H9 (cell line): Measurements from ENCODE around the gene SLC1A6. TPM values are rescaled to one million over a fixed set of nuclear protein-coding genes. Genes with fewer than 3 reads are reported as not detected.

Source experiments
- DNase-seq: peaks from one replicate; pipeline ENCODE4 v3.0.0-alpha.2; 2017
- H2AFZ ChIP-seq: one replicate; pipeline ENCODE4 v1.6.1; 2013; ENCODE audit warnings: mild to moderate bottlenecking, low read length, control low read depth, moderate library complexity
- H2AK5ac ChIP-seq: 2 replicates; pipeline ENCODE4 v1.6.1; 2013; ENCODE audit warnings: low read length, control low read depth, mixed read lengths; ENCODE audit not compliant: insufficient read length
- H2BK120ac ChIP-seq: one replicate; pipeline ENCODE4 v1.6.1; 2013; ENCODE audit warnings: low read depth, mild to moderate bottlenecking, low read length, control low read depth, inconsistent platforms; ENCODE audit not compliant: poor library complexity, severe bottlenecking
- H2BK12ac ChIP-seq: 2 replicates; pipeline ENCODE4 v1.6.1; 2013; ENCODE audit warnings: low read length, control low read depth, mixed read lengths, low read depth; ENCODE audit not compliant: insufficient read length
- H2BK15ac ChIP-seq: 2 replicates; pipeline ENCODE4 v1.6.1; 2013; ENCODE audit warnings: low read depth, low read length, control low read depth
- H2BK20ac ChIP-seq: one replicate; pipeline ENCODE4 v1.6.1; 2013; ENCODE audit warnings: low read depth, mild to moderate bottlenecking, low read length, control low read depth, inconsistent platforms; ENCODE audit not compliant: poor library complexity, severe bottlenecking
- H2BK5ac ChIP-seq: 2 replicates; pipeline ENCODE4 v1.6.1; 2013; ENCODE audit warnings: low read length, control low read depth, mixed read lengths; ENCODE audit not compliant: insufficient read length
- H3K14ac ChIP-seq: 2 replicates; pipeline ENCODE4 v1.6.1; 2013; ENCODE audit warnings: low read length, control low read depth; ENCODE audit not compliant: insufficient read depth
- H3K18ac ChIP-seq: 2 replicates; pipeline ENCODE4 v1.6.1; 2013; ENCODE audit warnings: low read depth, mild to moderate bottlenecking, mixed read lengths, low read length, control low read depth; ENCODE audit not compliant: insufficient read length
- H3K23ac ChIP-seq: 2 replicates; pipeline ENCODE4 v1.6.1; 2013; ENCODE audit warnings: low read length, control low read depth, mixed read lengths, low read depth; ENCODE audit not compliant: insufficient read length
- H3K23me2 ChIP-seq: 2 replicates; pipeline ENCODE4 v1.6.1; 2013; ENCODE audit warnings: low read depth, mild to moderate bottlenecking, mixed read lengths, low read length, control low read depth; ENCODE audit not compliant: insufficient read length, poor library complexity, severe bottlenecking
- H3K27ac ChIP-seq: 2 replicates; pipeline ENCODE4 v1.5.1; 2013; ENCODE audit warnings: low read length, control low read depth, mixed read lengths, low read depth; ENCODE audit not compliant: insufficient read length
- H3K27me3 ChIP-seq: 2 replicates; pipeline ENCODE4 v1.6.1; 2013; ENCODE audit warnings: low read length, control low read depth, inconsistent platforms; ENCODE audit not compliant: insufficient read depth
- H3K4ac ChIP-seq: 2 replicates; pipeline ENCODE4 v1.6.1; 2013; ENCODE audit warnings: low read depth, mild to moderate bottlenecking, control low read depth, inconsistent platforms, low read length, moderate library complexity
- H3K4me1 ChIP-seq: 2 replicates; pipeline ENCODE4 v1.6.1; 2013; ENCODE audit warnings: low read length, control low read depth, inconsistent platforms; ENCODE audit not compliant: insufficient read depth
- H3K4me2 ChIP-seq: 2 replicates; pipeline ENCODE4 v1.6.1; 2013; ENCODE audit warnings: low read length, control low read depth, mixed read lengths; ENCODE audit not compliant: insufficient read length, insufficient read depth
- H3K56ac ChIP-seq: 2 replicates; pipeline ENCODE4 v1.6.1; 2013; ENCODE audit warnings: low read depth, mild to moderate bottlenecking, mixed read lengths, low read length, control low read depth; ENCODE audit not compliant: insufficient read length
- H3K79me1 ChIP-seq: 2 replicates; pipeline ENCODE4 v1.6.1; 2013; ENCODE audit warnings: low read depth, mild to moderate bottlenecking, moderate library complexity, low read length, control low read depth, inconsistent platforms; ENCODE audit not compliant: insufficient read depth, poor library complexity, severe bottlenecking
- H3K79me2 ChIP-seq: 2 replicates; pipeline ENCODE4 v1.6.1; 2013; ENCODE audit warnings: low read length, control low read depth, inconsistent platforms; ENCODE audit not compliant: insufficient read depth
- H3K9ac ChIP-seq: 2 replicates; pipeline ENCODE4 v1.6.1; 2013; ENCODE audit warnings: low read length, control low read depth, mixed read lengths; ENCODE audit not compliant: insufficient read length; ENCODE audit errors: extremely low read depth
- H3K9me3 ChIP-seq: one replicate; pipeline ENCODE4 v1.6.1; 2013; ENCODE audit warnings: low read depth, low read length, inconsistent platforms; ENCODE audit not compliant: control insufficient read depth
- H3T11ph ChIP-seq: one replicate; pipeline ENCODE4 v1.6.1; 2013; ENCODE audit warnings: mild to moderate bottlenecking, low read length, control low read depth, inconsistent platforms
- H4K20me1 ChIP-seq: one replicate; pipeline ENCODE4 v1.6.1; 2013; ENCODE audit not compliant: control insufficient read depth, insufficient read length, insufficient read depth
- H4K5ac ChIP-seq: 2 replicates; pipeline ENCODE4 v1.6.1; 2013; ENCODE audit warnings: low read depth, mild to moderate bottlenecking, mixed read lengths, low read length, control low read depth; ENCODE audit not compliant: insufficient read length
- H4K8ac ChIP-seq: replicated peaks from 2 replicates; pipeline ENCODE4 v1.6.1; 2013; ENCODE audit warnings: low read length, control low read depth, mixed read lengths, low read depth; ENCODE audit not compliant: insufficient read length
- H4K91ac ChIP-seq: 2 replicates; pipeline ENCODE4 v1.6.1; 2013; ENCODE audit warnings: low read depth, mild to moderate bottlenecking, moderate library complexity, mixed read lengths, low read length, control low read depth; ENCODE audit not compliant: insufficient read length
- H3K27ac Mint-ChIP-seq, 3 experiments: 2 replicates in 2 of 3; 3 replicates in 1 of 3; pipeline ENCODE4 v1.8.0; 2020 to 2021; ENCODE audit warnings: mixed read lengths in 3 of 3, mild to moderate bottlenecking in 1 of 3, moderate library complexity in 1 of 3
- H3K27me3 Mint-ChIP-seq: 2 replicates; pipeline ENCODE4 v1.8.0; 2021; ENCODE audit warnings: low read depth, mild to moderate bottlenecking, moderate library complexity, mixed read lengths
- H3K36me3 Mint-ChIP-seq, 3 experiments: 2 replicates in 2 of 3; 3 replicates in 1 of 3; pipeline ENCODE4 v1.8.0; 2020 to 2021; ENCODE audit warnings: low read depth in 3 of 3, mixed read lengths in 3 of 3; ENCODE audit not compliant: insufficient read depth in 1 of 3
- H3K4me1 Mint-ChIP-seq, 2 experiments: 2 replicates each; pipeline ENCODE4 v1.8.0; 2020; ENCODE audit warnings: mixed read lengths in 2 of 2
- H3K4me3 Mint-ChIP-seq, 2 experiments: 2 replicates in 1 of 2; 3 replicates in 1 of 2; pipeline ENCODE4 v1.8.0; 2020 to 2021; ENCODE audit warnings: mild to moderate bottlenecking in 2 of 2, mixed read lengths in 2 of 2, moderate library complexity in 1 of 2
- H3K9me3 Mint-ChIP-seq, 2 experiments: 2 replicates in 1 of 2; 3 replicates in 1 of 2; pipeline ENCODE4 v1.8.0; 2020; ENCODE audit warnings: mild to moderate bottlenecking in 2 of 2, mixed read lengths in 2 of 2, moderate library complexity in 1 of 2
- CTCF ChIP-seq: fragments of 200-600 bp; sonication (generic); conservative IDR thresholded peaks from 3 replicates; pipeline ENCODE4 v1.8.0; 2021; ENCODE audit warnings: antibody characterized with exemption, mild to moderate bottlenecking
- WGBS: extraction: QIAGEN DNeasy Blood & Tissue Kit; methylation state at CpG from one replicate; pipeline ENCODE4 v1.1.7; 2013; ENCODE audit warnings: missing lambda C conversion rate, low lambda C conversion rate, mixed read lengths; ENCODE audit not compliant: insufficient read length; ENCODE audit errors: extremely low coverage; 5-methylcytosine and 5-hydroxymethylcytosine counted together
- total RNA-seq: library from RNA; stranded (reverse); gene quantifications from 2 replicates; pipeline ENCODE4 v1.2.1, GENCODE V29; 2021

Gene SLC1A6
- total RNA-seq, 1 experiment from 2014 or later: 8.3 TPM

GRCh38 chr19:14915116-14915515 is 64.5 kb downstream of the SLC1A6 start:
- Histone ChIP-seq H3K4ac (no peak overlapping the region), H3T11ph (no peak overlapping the region), H3K14ac (no peak overlapping the region), H4K20me1 (no peaks in the 10 kb centered on the region), H3K4me1 (no peaks in the 10 kb centered on the region), H4K8ac (no peak overlapping the region), H2BK15ac (no peak overlapping the region), H3K27me3 (no peaks in the 10 kb centered on the region), H3K56ac (no peak overlapping the region), H4K91ac (no peak overlapping the region), H2AFZ (no peak overlapping the region), H3K79me2 (no peaks in the 10 kb centered on the region), H3K27ac (no peak overlapping the region), H3K23me2 (no peaks in the 10 kb centered on the region), H2BK120ac (no peak overlapping the region), H3K4me2 (no peak overlapping the region), H3K9me3 (no peaks in the 10 kb centered on the region), H2BK20ac (no peak overlapping the region), H3K79me1 (no peaks in the 10 kb centered on the region), H3K18ac (no peak overlapping the region), H2BK5ac (no peak overlapping the region), H4K5ac (no peak overlapping the region), H2BK12ac (no peak overlapping the region), H3K9ac (no peak overlapping the region), H2AK5ac (no peak overlapping the region), H3K23ac (no peak overlapping the region)
- DNase-seq: no peak
- TF ChIP-seq CTCF: no peak
- no peak overlapping the region for H3K4me3 Mint-ChIP-seq
- H3K27me3 Mint-ChIP-seq: peaks cover 4% of the 10 kb centered on the region
- H3K36me3 Mint-ChIP-seq: peaks cover 0 to 42% (median 4%) of the 10 kb centered on the region in 3 experiments; a peak in 4 of 7 replicates
- H3K9me3 Mint-ChIP-seq: peaks cover 52 to 92% of the 10 kb centered on the region in 2 experiments
- H3K4me1 Mint-ChIP-seq: no peaks in the 10 kb centered on the region
- no peak overlapping the region for H3K27ac Mint-ChIP-seq
- no CpG with 5 or more reads among the region's 6 CpGs for WGBS
